Measurements from ENCODE around the gene LYL1.

The LYL1 gene

DNA sequence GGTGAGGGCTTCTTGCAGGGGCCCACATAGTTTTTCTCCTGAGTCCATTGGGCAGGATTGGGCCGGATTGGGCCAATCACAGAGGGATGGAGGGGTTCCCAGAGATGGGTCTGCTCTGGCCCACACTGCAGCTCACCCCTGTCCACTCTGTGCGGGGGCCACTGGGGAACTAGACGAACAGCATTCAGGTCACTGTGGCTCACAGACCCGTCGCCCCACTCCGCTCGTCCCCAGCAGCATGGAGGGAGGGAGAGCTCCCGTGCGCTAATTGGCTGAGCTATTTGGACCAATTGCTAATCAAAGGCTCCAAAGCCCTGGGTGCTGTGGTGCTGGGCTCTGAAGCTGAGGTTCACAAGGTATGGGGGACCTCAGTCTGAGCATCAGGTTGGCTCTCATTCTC is 26.7 kb upstream of the LYL1 start:
- no peak for DNase-seq (ENCODE audit: low read depth)

DNA sequence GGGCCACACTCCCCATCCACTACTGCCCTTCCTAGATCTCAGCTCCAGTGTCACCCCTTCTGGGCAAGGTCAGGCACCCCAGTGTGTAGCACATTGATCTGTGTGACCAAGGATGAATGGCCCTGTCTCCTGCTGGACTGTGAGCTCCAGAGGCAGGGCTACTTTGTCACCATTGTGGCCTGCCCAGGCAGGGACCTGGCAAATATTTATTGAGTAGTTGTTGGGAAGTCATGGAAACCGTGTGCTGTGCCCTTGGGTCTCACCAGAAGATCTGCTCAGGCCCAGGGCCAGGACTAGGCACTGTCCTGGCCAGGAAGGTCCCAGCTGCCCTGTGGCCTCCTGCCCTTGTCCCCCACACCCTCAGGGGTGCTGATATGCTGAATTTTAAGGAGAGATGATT is 25.9 kb upstream of the LYL1 start:
- DNase-seq (ENCODE audit: low read depth) = no peak

DNA sequence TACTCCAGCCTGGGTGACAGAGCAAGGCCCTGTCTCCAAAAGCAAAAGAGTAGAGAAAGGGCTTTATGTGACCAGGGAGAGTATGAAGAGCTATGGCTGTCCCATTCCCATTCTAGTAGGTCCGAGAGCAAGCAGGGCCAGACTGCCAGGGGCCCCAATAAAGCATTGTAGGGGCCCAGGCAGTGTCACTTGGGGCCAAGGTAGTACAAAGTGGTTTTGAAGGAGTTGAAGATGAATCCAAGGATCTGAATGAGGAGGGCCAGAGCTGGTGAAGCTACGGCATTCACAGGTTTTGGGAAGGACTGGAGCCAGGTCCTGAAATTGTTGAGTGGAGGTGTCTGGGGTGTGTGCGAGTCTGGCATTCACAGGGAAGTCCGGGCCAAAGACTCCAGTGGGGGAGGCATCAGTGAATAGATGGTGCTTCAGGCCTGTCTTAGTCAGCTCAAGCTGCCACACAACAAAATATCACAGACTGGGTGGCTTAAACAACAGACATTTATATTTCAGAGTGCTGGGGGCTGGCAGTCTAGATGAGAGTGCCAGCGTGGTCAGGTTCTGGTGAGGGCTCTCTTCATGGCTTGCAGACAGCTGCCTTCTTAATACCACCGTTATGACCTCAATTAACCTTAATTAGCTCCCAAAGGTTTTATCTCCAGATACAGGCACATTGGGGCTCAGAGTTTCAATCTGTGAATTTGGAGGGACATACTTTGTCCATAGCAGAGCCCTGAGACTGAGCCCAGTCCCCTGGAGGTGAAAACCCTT is 25.3 kb upstream of the LYL1 start:
- DNase-seq (ENCODE audit: low read depth) = no peak

- DNase-seq (ENCODE audit: low read depth) = no peak
Measured at GRCh38 chr19:13127051-13127450, 24.4 kb upstream of the LYL1 start.

DNA sequence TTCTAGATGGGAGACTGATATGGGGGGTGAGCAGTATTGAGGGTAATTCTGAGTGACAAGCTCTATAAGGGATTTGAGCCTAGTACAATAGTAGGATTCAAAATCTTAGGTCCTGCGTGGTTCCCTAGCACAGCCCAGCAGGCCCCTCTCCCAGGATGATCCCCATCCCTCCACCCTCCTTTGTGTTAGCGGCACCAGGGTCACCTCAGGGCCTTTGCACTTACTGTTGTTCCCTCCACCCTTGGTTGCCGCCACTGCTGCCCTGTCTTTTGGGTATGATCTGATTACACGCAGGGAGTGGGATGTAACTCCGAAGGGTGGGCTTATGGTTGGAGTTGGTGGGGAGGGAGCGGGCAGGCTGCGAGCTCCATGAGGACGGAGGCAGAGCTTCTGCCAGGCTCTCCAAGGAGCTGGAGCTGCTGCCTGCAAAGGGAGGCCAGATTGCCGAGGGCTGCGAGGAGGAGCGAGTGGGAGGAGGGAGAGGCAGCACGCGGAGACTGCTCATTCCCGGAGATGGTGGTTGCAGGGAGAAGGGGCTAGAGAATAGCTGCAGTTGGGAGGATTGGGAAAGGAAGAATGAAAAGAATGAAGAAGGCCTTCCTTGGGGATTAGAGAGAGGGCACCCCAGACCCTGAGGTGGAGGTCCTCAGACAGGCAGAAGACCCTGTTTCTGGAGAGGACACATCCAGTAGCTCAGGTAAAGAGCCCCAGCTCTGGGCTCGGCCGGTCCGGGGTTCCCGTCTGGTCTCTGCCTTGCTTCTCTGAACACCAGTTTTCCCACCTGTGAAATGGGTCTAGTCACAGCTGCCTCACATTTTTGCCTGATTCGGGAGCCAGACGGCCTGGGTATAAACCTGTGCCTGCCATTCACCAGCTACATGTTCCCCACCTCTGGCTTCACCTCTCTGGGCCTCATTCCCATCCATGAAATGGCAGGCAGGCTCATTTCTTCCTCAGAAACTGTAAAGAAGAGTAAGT is 20.6 kb upstream of the LYL1 start:
- DNase-seq (ENCODE audit: low read depth) = no peak

DNA sequence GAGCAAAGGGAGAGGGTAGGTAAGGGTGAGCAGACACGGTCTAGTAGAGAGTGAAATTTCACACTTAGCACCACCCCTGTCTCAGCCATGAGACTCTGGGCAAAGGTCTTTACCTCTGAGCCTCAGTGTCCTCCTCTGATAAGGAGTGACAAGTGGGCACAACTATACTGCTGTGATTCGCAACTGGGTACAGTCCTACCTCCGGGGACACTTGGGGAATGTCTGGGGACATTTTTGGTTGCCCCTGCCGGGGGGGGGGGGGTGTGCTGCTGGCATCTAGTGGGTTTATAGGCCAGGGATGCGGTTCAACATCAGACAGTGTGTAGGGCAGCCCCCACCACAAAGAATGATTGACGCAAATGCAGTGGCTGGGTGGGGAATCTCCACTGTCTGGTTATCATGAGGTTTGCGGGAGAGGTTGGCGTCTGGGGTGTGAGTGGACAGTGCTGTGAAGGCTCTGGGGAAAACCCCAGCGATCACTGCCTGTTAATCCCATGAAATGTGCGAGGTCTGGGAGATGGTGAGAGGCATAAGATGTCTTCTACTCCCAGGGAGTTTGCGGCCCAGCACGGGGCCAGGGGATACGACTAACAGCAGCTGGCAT is 19.7 kb upstream of the LYL1 start:
- no peak for DNase-seq (ENCODE audit: low read depth)

GRCh38 chr19:13121551-13122274 is 19.1 kb upstream of the LYL1 start:
- DNase-seq (ENCODE audit: low read depth) = no peak

- no peak for DNase-seq (ENCODE audit: low read depth)
Measured at GRCh38 chr19:13120817-13121216, 18.2 kb upstream of the LYL1 start.

- DNase-seq (ENCODE audit: low read depth) = no peak
Measured at GRCh38 chr19:13120031-13120430, 17.4 kb upstream of the LYL1 start.

- DNase-seq (ENCODE audit: low read depth) = no peak
Measured at GRCh38 chr19:13119627-13120026, 17.0 kb upstream of the LYL1 start.

DNA sequence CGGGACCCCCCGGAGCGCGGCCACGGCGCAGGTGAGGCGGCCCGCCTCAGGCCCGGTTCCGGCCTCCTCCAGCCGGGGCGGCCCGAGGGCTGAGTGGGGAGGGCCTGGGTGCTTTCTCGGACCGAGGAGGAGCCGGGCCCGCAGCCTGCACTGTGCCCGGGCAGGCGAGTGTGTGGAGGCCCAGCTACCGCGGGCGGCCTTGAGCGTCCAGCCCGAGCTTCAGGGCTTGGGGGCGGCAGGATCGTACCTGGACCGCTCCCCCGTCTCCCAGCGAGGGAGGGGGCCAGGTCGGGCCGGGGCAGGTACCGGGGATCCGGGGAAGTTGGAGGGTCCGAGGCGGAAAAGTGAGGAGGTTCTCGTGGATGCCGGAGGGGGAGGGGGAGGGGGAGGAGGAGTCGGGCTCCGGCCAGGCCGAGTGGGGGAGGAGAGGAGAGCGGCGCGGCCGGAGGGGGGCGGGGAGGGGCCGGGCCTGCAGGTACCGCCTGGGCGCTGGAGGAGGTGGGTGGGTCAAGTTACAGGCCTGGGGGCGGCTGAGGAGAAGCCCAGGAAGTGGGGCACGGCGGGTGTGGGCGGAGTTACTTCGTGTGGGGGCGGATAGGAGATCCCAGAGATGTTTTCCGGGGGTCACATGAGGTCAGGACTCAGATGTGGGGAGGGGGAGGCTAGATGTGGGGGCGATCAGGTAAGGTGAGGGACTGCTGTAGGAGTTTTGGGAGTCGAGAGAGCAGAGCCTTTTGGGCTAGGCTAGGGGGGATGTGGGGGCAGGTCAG is 16.0 kb upstream of the LYL1 start:
- DNase-seq (ENCODE audit: low read depth) = no peak

DNA sequence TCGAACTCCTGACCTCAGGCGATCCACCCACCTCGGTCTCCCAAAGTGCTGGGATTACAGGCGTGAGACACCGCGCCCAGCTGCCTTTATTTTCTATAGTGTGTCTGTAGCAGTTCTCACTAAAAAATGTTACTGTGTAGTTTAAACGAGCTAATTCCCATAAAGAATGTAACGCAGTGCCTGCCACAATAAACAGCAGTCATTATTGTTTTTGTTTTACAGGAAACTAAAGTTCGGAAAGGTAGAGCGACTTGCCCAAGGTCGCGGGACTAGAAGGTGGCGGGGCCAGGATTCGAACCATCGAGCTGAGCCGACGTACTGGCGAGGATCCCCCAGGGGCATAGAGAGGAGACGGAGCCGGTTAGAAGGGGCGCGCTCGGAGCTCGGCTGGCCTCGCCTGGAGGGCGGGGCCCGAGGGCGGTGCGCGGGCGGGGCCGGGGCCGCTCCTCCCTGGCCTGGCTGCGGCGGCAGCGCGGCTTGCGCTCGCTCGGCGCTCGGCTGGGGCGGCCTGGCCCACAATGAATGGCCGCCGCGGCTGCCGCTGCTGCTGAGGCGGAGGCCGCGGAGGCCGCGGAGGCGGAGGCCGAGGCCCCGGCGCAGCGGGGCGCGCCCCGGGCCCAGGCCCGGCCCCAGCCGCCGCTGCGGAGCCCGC is 15.2 kb upstream of the LYL1 start, which contains the start of gene NACC1:
TSS of gene NACC1 (plus strand) at position 493 of the 652 bp plus-strand sequence. CDS start 16,944 bp downstream, outside the sequence.
- DNase-seq (ENCODE audit: low read depth) = peak; percentile 95

GRCh38 chr19:13117176-13117771 is 14.6 kb upstream of the LYL1 start:
- no peak for DNase-seq (ENCODE audit: low read depth)

GRCh38 chr19:13116282-13117175 is 13.9 kb upstream of the LYL1 start, which contains the start of gene TRMT1:
TSS of gene TRMT1 (minus strand) at chr19:13116740. CDS start at chr19:13116399, 341 bp downstream.
- DNase-seq (ENCODE audit: low read depth) = peak; percentile 88

- no peak for DNase-seq (ENCODE audit: low read depth)
Measured at GRCh38 chr19:13115936-13116281, 13.3 kb upstream of the LYL1 start.

DNA sequence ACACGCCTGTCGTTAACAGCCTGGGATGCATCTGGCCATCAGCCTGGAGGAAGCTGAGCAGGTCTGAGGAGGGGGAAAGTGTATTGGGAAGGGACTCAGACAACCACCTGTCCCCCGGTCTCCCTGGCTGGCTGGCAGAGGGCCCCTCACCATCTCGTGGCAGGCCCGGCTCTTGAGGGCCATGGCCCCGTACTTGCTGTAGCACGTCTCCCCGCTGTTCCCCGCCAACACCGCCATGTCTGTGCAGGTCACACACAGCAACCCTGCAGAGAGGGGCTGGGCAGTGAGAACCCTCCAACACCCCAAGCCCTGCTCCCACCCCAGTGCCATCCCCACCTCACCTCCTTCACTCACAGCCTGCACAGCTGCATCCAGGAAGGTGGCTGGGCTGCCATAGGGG is 9.9 kb upstream of the LYL1 start:
- no peak for DNase-seq (ENCODE audit: low read depth)

DNA sequence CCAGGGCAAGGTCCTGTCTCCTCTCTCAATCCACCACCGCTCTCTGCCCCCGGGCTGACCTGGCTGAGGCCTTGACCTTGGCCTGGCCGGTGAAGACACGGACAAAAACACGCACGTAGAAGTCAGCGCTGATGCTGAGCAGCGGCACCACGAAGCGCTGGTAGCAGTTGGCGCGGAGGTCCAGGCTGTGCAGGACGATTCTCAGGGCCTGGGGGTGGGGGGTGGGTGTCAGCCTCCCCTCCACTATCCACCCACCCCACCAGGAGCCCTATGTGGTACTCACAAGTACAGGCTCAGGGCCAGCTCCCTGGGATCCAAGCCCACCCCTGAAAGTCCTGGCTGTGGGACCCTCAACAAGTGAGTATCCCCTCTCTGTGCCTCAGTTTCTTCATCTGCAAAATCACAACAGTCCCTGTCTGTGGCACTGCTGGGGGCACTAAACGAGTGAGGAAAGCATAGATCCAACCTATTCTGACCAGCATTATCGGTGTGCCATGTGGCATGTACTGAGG is 7.5 kb upstream of the LYL1 start:
- no peak for DNase-seq (ENCODE audit: low read depth)

DNA sequence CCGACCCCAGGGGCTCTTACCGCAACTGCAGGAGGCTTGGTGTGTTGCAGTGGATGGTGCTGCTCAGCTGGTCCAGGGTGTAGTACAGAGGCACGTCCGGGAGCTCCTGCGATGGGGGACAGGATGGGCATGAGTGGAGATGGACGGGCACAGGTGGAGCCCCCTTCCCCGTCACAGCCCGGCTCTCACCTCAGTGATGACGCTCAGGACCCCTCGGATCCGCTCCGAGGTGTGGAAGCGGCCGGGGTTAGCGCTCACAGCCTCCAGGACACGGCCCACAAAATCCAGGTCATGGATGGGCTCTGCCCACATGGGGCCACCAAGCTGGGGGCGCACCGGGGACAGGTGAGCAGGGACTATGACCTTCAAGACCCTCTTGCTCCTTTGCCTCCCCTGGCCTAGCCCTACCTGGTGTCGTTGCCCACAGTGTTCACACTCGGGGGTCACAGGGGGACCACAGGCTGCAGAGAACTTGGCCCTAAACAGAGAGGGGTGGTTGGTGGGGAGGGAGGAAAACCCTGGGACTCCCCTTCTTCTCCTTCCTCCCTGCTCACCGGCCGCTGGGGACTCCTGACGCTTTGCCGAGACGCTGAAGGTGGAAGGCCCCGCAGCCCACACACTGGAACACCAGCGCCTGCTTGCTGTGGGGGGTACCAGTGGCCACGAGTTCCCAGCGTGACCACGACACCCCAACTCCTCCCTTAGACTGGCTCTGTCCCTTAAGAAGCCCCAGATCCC is 6.9 kb upstream of the LYL1 start:
- DNase-seq (ENCODE audit: low read depth) = no peak
